Measurements from ENCODE around the gene KIF13A.
"Not testable (repeated sequence)": the region's sequence is repeated elsewhere in the genome, so short reads cannot be mapped to it uniquely, and the experiment has no call there.

Gene KIF13A

DNA sequence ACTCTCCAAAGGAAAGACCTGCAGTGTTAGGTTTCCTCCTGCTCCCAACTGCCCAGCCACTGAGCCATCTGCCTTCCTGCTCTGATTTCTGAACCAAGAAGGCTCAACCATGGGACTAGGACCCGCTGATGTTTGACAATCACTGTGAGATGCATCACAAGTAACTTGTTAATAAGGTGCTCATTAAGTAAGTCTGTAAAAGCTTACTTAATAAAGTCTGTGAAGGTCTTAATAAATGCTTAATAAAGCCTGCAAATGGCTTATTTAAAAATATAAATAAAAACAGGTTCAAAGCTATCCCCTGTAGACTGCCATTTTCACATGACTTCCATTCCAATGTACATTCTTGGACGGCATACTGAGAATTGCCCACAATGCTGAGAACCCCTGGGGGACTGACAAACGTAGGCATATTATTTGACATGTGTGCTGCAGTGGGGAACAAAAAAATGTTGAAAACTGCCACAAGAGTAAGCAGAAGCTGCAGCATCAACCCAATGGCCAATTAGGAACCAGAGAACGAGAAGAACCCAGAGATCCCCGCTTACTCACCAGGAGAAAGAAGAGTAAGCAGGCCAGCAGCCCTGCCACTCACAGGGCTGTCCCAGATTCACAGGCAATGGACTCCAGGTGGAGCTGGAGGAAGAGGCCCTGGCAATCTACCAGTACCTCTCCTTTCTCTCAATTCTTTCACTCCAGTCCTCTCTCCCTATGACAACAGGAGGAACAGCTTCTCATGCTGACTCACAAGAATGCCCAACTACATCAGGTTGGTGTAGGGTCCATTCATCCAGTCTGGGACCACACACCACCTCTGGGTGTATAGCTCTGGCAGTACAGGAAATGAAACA lies 19.5 kb downstream of the KIF13A start:
- no peak for DNase-seq

DNA sequence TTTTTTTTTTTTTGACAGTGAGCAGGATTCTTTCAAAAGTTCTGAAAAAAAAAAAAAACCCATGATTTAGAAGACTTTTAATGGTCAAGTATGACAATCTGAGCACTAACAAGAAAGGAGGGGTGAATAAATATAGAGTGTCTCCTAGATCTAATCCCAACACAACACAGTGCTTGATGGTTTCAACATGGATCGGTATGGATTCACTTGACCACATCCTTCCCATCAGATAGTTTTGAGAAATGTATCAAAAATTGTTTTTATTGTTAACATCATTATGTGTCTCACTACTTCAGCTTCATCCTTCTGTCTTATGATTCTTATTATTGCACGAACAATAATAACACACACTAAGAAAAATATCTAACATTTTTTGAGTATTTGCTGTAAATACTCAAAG lies 21.0 kb downstream of the KIF13A start:
- DNase-seq: no peak

DNA sequence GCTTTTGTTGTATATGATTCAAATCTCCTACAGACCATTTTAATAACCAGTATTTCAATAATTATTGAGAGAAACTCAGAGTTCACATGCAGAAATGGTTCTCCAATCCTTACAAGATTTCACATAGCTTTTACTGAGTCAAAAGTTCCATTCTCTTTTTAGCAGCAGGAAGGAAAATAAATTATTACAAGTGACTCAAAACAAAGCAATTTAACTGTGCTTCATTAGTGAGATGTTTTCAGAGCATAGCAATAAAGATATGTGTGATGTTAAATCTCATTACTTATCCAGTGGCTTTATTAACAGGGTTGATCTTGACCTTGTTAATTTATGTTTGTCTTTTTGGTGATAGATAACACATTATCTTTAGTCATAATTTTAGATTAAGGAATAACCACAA lies 22.0 kb downstream of the KIF13A start:
- DNase-seq: no peak

DNA sequence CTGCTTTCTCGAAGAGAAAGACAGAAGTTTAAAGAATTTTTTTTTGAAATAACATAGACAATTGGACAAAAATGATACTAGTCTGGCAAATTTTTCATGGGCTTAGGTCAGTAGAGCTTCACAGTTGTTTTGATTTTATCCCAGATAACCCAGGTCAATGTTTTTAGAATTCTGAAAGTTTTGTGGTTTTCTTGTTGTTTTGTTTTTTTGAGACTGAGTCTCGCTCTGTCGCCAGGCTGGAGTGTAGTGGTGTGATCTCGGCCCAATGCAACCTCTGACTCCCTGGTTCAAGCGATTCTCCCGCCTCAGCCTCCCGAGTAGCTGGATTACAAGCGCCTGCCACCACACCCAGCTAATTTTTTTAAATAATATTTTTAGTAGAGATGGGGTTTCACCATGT lies 22.8 kb downstream of the KIF13A start:
- DNase-seq: no peak

DNA sequence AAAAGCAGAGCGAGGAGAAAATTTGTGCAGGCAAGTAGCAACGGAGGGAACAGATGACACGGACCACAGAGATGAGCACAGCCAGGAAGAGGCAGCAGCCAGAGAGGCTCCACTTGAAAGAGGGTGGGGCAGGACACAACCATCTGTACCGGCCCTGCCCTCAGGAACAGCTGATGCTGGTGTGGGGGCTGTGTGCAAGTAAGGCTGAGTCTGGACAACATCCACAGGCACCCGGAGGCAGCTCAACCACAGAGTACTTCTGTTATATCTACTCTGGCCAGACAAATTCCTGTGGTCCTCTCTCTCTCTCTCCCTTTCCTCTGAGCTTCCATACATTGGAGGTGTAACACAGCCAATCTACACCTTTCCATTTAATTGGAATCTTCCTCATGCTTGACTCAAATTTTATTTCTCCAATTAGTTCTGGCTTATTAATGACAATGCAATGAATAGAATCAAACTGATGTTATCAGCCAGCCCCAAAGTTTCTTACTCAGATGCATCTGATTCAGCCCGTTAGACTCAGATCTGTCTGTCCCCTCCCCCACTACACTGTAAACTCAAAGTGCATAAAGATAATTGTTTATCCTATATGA lies 24.9 kb downstream of the KIF13A start:
- no peak for DNase-seq

DNA sequence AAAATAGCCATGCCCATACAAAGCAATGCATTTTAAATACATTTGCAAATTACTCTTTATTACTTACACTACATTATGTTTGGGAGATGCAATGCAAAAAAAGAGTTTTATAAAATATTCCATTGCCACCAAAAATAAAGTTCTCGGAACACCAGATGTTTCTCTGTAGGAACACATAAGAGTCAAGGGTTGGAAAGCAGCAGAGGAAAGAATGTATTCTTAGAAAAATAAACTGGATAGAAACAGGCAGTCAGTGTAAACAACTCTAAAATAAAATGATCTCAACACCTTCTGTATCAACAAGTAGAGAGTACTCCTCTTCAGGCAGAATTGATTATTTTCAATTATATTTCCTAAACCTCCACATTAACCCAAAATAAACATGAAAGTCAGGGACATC lies 28.1 kb downstream of the KIF13A start:
- DNase-seq: no peak

DNA sequence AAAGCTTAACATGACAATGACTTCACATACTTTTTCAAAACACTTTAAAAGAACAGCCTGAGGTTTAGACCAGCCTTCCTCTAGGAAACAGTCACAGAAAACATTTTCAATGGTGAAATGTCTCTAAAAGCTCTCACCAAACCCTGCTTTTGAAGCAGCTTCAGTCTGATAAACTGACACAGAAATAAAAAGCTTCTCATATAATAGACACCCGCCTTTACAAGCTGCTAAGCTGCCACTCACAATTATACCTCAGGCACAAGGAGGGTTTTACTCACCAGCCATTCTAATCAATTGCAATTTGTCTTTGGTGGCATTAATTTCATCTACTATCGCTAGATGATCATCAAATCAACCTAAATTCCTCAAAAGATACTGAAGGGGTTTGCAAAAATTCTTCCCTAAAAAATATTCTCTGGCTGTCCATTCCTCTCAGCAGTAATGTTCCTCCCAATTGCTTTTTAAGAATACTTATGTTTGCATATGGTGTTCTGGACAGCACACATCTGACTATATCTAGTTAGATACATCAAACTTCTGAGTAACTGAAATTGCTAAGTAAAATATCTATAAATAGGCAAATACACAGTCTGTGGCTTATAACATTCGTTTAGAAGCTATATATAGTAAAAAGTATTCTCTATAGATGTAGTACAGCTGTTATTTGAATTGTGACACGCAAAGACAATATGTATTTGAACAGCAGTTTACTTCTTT lies 29.4 kb downstream of the KIF13A start:
- DNase-seq: no peak

DNA sequence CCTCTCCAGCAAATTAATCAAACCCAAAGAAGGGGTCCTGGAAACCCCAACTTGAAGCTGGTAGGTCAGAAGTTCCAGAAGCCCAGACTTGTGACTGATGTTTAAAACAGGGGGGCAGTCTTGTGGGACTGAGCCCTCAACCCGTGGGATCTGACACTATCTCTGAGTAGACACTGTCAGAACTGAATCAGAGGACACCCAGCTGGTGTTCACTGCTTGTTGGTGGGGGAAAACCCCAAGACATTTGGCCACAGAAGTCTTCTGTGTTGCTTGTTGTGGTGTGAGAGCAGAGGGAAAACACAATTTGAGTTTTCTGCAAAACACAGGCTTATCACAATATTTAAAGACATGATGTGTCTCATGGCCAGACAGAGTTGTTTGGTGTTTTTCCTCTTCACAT lies 29.9 kb downstream of the KIF13A start:
- DNase-seq: no peak

DNA sequence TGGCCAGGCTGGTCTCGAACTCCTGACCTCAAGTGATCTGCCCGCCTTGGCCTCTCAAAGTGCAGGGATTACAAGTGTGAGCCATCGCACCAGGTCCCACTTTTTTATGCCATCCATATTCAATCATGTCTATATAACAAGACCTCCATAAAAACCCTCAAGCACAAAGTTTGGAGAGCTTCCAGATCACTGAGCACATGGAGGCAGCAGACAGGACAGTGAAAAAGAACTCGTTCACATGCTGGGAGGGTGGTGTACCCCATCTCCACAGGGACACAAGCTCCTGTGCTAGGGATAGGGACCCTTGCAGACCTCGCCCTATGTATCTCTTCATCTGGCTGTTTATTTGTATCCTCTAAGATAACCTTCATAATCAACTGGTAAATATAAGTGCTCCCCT lies 30.3 kb downstream of the KIF13A start:
- no peak for DNase-seq

DNA sequence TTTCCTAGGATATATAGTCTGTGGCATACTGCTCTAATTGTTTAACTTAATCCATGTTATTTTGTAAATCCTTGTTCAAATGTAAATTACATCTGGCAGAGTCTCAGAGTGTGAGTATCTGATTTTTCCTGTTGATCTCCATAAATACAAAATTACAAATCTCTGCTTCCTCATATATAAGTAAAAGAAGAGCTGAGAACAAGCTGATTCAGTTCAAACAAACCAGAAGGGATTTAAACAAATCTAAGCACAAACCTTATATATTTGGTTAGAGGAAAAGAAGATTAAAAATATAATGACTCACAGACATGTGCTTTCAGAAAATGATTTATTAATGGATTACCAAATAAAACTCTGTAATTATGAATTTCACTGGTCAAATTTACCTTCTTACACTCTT lies 37.3 kb downstream of the KIF13A start:
- no peak for DNase-seq

DNA sequence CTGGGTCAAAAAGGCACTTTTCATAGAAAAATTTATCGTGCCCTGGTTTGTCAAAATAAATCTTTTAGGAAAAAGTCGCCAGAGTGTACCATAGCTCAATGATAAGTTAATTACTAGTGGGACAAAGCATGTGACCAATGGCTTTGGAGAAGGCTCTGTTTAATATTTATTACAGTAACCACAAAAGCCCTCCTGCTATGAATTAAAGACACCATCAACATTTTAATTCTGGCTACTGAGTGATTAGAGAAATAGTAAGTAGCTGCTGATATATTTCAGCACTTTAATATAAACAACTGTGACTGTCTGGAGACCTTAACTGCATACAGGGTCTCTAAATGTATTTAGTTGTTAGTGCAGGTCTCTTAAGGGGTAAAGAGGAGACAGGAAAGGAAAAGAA lies 38.3 kb downstream of the KIF13A start:
- no peak for DNase-seq

DNA sequence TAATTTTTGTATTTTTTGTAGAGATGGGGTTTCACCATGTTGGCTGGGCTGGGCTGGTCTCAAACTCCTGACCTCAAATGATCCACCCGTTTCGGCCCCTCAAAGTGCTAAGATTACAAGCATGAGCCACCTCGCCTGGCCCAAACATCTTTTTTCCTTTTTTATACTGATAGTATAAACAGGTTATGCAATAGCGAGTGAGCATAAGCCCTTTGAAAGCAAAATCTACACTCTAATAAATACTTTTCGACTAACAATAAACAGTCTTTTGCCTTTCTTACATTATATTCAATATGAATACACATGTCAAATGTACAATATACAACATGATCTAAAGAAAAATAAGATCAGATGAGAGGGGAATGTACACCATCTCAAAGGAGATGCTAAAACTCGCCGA lies 38.7 kb downstream of the KIF13A start:
- no peak for DNase-seq

DNA sequence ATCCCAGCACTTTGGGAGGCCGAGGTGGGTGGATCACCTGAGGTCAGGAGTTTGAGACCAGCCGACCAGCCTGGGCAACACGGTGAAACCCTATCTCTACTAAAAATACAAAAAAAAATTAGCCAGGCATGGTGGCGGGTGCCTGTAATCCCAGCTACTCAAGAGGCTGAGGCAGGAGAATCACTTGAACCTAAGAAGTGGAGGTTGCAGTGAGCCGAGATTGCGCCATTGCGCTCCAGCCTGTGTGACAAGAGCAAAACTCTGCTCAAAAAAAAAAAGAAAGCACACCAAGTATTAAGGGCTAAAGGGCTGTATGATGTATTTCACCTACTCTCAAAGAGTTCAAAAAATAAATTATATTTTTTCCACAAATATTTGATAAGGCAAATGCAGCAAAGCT lies 39.9 kb downstream of the KIF13A start:
- DNase-seq: not testable (repeated sequence)

DNA sequence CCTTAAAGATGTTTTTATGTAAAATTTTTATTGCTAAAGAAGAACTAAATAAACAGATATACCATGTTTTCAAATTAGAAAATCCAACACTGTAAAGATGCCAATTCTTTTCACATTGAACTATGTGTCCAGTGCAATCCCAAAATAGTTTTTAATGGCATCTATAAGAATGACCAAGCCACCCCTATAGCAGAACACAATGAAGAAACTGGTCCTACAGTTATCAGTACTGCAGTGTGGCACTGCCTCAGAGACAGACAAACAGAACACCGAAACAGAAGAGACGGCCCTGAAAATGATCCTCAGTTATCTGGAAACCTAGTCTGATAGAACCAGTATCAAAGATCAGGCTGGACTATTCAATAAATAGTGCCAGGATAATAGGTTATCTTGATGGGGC lies 41.9 kb downstream of the KIF13A start:
- no peak for DNase-seq

DNA sequence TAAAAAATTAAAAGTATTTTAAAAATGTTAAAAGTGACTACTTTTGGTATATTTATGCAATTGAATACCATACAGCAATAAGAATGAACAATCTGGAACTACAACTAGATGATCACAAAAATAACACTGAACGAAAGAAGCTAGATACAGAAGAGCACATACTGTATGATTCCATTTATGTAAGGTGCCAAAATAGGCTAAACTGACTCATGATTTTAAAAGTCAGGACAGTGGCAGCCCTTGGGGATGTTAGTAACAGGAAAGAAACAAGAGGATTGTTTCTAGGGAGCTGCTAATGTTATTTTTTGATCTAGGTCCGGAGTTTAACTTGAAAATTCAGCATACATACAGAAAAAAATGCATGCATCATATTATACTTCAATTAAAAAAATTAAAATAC lies 42.3 kb downstream of the KIF13A start:
- no peak for DNase-seq

DNA sequence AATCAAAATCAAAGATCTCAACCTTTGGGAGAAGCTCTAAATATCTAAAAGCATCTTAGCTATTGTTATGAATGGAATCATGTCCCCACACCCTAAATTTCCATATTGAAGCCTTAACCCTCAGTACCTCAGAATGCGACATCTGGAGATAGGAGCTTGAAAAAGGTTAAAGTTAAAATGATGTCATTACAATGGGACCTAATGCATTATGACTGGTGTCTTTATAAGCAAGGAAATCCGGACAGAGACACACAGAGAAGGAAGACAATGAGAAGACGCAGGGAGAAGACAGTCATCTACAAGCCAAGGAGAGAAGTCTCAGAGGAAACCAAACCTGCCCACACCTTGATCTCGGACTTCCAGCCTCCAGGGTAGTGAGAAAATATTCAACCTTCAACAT lies 46.1 kb downstream of the KIF13A start:
- DNase-seq: no peak

DNA sequence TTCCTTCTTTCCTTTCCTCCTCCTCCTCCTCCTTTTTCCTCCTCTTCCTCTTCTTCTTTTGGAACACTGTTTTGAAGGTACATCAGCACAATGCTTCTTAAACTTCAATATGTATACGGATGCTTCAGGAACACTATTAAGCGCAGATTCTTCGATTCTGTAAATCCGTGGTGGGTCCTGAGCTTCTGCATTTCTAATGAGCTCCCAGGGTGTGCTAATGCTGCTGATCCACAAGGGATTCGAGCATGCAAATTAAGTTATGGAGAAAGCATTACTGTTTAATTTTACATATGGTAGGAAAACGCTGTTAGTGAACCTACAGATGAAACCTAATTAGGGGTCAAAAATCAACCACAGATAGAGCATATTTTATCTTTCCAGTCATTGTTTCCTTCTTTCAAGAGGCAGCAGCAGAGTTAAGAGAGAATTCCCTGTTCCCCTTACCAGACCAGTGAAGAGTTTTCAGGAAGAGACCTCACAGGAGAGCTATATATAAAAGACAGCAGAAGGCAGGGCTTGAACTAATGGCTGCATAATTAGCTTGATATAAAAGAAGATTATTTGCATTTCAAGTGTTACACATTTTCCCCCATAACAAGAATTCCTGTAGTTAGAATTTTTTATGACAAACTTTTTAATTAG lies 47.2 kb downstream of the KIF13A start:
- DNase-seq: peak; percentile 67 to 73

DNA sequence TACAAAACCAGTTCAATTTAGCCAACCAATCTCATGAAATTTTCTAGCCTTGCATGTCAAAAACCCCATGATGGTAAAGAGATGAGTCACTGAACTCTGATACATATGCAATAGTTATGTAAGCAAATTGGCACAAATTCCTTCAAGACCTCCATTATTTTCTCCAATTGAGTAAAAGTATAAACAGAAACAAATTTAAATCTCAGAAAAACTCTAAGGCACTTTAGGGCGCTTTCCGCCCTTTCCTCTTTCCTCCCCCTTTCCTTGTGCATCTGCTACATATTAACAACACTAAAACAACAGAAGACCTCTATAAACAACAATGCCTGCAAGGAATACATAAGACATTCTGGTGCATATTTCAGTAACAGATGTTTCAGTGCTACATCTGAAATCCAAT lies 48.5 kb downstream of the KIF13A start:
- DNase-seq: no peak

DNA sequence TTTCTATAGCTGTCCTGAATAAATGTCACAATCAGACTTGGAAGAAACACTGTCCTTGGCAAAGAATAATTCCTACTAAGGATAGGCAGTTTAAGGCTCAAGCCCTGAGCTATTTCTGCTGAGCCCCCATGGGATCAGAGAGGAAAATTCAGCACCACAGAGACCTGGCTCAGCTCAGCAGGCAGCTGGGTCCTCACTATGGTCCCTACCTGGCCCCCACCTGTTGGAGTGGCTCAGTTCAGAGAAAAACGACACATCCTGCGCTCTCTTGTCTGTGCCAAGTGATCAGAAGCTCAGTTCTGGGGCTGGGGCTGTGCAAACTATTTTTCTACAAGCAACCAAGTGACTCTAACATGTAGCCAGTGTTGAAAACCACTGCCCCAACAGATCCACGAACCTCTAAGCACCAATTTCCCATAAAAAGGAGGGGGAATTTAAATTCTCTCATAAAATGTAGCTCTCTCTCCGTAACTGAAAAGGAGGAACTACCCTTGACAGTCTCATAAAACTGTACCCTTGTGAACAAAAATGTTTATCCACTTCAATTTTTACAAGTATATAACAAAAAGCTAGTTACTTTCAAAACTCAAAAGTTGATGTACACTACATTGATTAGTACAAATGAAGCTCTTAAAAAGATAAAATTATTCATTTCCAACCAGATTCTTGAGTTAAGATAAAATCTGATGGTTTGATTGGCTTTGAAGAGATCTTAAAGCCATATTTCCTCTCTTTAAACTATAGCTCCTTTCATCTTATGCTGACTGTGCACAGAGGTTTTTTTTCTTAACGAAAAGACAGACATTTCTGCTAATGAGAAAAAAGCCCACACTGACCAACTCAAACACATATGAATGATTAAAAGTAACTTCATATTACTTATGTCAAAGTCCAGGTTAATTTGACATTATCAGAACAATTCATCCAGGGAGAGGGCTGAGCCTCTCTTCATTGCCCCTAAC lies 52.0 kb downstream of the KIF13A start:
- no peak for DNase-seq

DNA sequence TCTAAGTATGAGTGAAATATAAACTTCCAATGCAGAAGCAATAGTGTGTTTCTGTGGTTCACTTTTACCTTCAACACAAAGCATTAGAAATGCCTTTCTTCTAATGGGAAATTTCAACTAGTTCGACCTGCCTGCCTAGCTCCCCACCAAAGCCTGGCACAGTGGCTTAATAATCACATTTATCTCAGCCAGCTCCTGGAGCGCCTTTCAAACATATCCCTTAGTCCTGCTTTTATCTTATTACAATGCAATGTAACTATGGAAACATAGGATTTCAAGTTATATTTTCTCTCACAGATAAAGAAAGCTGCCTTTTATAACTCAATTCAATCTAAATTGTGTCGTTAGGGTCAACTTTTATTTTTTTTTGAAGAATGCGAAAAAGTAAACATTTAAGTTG lies 53.7 kb downstream of the KIF13A start:
- DNase-seq: no peak

DNA sequence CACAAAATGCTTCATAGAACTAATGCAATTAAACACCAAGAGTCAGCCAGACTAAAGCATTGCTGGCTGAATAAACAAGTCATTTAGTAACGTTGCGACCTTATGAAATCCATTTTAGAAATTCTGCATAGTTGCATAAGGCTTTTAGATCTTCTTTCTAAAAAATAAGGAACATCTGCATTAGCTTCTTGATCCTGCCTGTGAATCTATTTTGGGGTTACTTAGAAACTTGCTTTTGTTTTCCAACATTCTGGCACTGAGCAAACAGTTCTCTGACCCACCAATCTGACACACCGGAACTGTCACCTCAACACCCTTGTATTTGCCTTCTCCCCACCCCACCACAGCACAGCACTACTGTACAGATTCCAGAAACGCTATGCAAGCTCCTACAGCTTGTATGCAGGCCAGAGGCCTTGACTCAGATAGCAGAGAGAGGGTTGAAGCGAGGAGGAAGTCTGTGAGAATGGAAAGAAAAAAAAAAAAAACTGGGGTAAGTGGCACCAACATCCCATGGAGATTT lies 55.0 kb downstream of the KIF13A start:
- no peak for DNase-seq

DNA sequence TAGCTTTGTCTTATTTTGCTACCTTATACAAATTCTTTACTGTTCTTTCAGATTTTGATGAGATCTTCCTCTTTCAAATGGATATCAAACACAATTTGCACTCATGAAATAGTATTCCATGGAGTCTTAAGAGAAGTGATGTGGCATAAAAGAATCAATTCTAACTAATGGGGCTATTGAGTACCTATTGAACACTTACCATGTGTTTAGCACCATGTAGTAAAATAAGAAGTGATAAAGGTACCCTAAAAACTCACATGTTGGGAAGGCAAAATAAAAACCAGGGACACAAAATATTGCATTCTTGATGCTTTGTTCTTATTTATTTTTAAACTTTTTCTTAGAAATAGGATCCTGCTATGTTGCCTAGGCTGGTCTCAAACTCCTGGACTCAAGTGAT lies 56.2 kb downstream of the KIF13A start:
- no peak for DNase-seq

Data from NCI-H526 (cell line).